ENCODE results near the gene ZNF786. TPM values are rescaled to one million over a fixed set of nuclear protein-coding genes. Genes with fewer than 3 reads are reported as not detected.

ZNF786 gene
- total RNA-seq, 4 donors from 2014 or later, result 8.3 to 19.1 (median 16.3) TPM

- H3K4me3 ChIP-seq (ENCODE audit: low read depth, poor library complexity, severe bottlenecking), result no peak overlapping the region
- DNase-seq (ENCODE audit: low spot score in 2 of 2), result no peak
- WGBS, 2 donors, result 95 to 99% methylated on average over 6 of the region's 6 CpGs
- no peak for TF ChIP-seq POLR2A (IDR thresholded peaks at IDR 0.05)
- no peak for TF ChIP-seq CTCF (IDR thresholded peaks at IDR 0.05)
- intact Hi-C loops (cut with DNase I; ENCODE audit: low total_unique reads), result no loop called here
These were observed 3.1 kb downstream of the ZNF786 start for GRCh38 chr7:149087376-149087775.

GRCh38 chr7:149085866-149086265 is 4.7 kb downstream of the ZNF786 start:
- no peak overlapping the region for H3K4me3 ChIP-seq (ENCODE audit: low read depth, poor library complexity, severe bottlenecking)
- intact Hi-C loops (cut with DNase I; ENCODE audit: low total_unique reads), result no loop called here
- no peak for TF ChIP-seq POLR2A (IDR thresholded peaks at IDR 0.05)
- DNase-seq (ENCODE audit: low spot score in 2 of 2), result no peak
- 82 to 90% methylated on average over 1 of the region's 1 CpG for whole genome bisulfite sequencing, 2 donors

- 94 to 95% methylated on average over 2 of the region's 2 CpGs for WGBS, 2 donors
- TF ChIP-seq POLR2A (IDR thresholded peaks at IDR 0.05), result no peak
- H3K4me3 ChIP-seq (ENCODE audit: low read depth, poor library complexity, severe bottlenecking), result no peak overlapping the region
- intact Hi-C loops (cut with DNase I; ENCODE audit: low total_unique reads), result no loop called here
- no peak for DNase-seq (ENCODE audit: low spot score in 2 of 2)
These were observed 6.1 kb downstream of the ZNF786 start for GRCh38 chr7:149084407-149084806.

- H3K4me3 ChIP-seq (ENCODE audit: low read depth, poor library complexity, severe bottlenecking), result no peak overlapping the region
- intact Hi-C loops (cut with DNase I; ENCODE audit: low total_unique reads), result no loop called here
- DNase-seq (ENCODE audit: low spot score in 2 of 2), result no peak
- 94 to 95% methylated on average over 6 of the region's 6 CpGs for WGBS, 2 donors
- TF ChIP-seq POLR2A (IDR thresholded peaks at IDR 0.05) (no peak), CTCF (IDR thresholded peaks at IDR 0.05) (no peak)
These were observed 8.6 kb downstream of the ZNF786 start for GRCh38 chr7:149081914-149082313.

GRCh38 chr7:149077594-149077993 is 12.9 kb downstream of the ZNF786 start:
- H3K4me3 ChIP-seq (ENCODE audit: low read depth, poor library complexity, severe bottlenecking), result no peak overlapping the region
- TF ChIP-seq POLR2A (IDR thresholded peaks at IDR 0.05) (no peak), CTCF (IDR thresholded peaks at IDR 0.05) (no peak)
- 84 to 86% methylated on average over 9 of the region's 9 CpGs for WGBS, 2 donors
- DNase-seq (ENCODE audit: low spot score in 2 of 2), result no peak
- intact Hi-C loops (cut with DNase I; ENCODE audit: low total_unique reads), result no loop called here

GRCh38 chr7:149075286-149075685 is 15.2 kb downstream of the ZNF786 start:
- 88 to 92% methylated on average over 2 of the region's 2 CpGs for WGBS, 2 donors
- no peak overlapping the region for H3K4me3 ChIP-seq (ENCODE audit: low read depth, poor library complexity, severe bottlenecking)
- no peak for DNase-seq (ENCODE audit: low spot score in 2 of 2)
- intact Hi-C loops (cut with DNase I; ENCODE audit: low total_unique reads), result no loop called here
- TF ChIP-seq CTCF (IDR thresholded peaks at IDR 0.05), result no peak

- intact Hi-C loops (cut with DNase I; ENCODE audit: low total_unique reads), result no loop called here
- TF ChIP-seq CTCF (IDR thresholded peaks at IDR 0.05) (no peak), POLR2A (IDR thresholded peaks at IDR 0.05) (no peak)
- 43 to 47% methylated on average over 3 of the region's 3 CpGs for WGBS, 2 donors
- DNase-seq (ENCODE audit: low spot score in 2 of 2), result no peak
- H3K4me3 ChIP-seq (ENCODE audit: low read depth, poor library complexity, severe bottlenecking), result no peak overlapping the region
These were observed 16.2 kb downstream of the ZNF786 start for GRCh38 chr7:149074116-149074885.
